ENCODE data around the gene C1GALT1. TPM values are rescaled to one million over a fixed set of nuclear protein-coding genes. Genes with fewer than 3 reads are reported as not detected.

The C1GALT1 gene
- total RNA-seq, 1 experiment from 2014 or later = 81.5 TPM

- Histone ChIP-seq H3K18ac (ENCODE audit: insufficient read length, low read depth, low read length) (no peak overlapping the region), H3K27ac (ENCODE audit: insufficient read length, low read depth, low read length) (no peak overlapping the region), H2AFZ (ENCODE audit: low read length) (no peak overlapping the region), H3K23ac (ENCODE audit: insufficient read length, low read depth, low read length) (no peak overlapping the region), H2BK120ac (ENCODE audit: low read depth, low read length, poor library complexity, severe bottlenecking) (no peak overlapping the region), H3T11ph (ENCODE audit: low read length) (no peak overlapping the region), H2AK5ac (ENCODE audit: insufficient read length, low read length) (no peak overlapping the region), H3K27me3 (ENCODE audit: insufficient read depth, low read length) (no peaks in the 10 kb centered on the region), H3K4ac (ENCODE audit: low read depth, low read length) (no peak overlapping the region), H2BK15ac (ENCODE audit: low read depth, low read length) (no peak overlapping the region), H3K4me1 (ENCODE audit: insufficient read depth, low read length) (0 out of 2 replicates have a peak, but pooled peaks cover 1% of the 10 kb centered on the region), H3K14ac (ENCODE audit: insufficient read depth, low read length) (no peak overlapping the region), H4K20me1 (ENCODE audit: control insufficient read depth, insufficient read depth, insufficient read length) (no peaks in the 10 kb centered on the region), H3K56ac (ENCODE audit: insufficient read length, low read depth, low read length) (no peak overlapping the region), H4K5ac (ENCODE audit: insufficient read length, low read depth, low read length) (no peak overlapping the region), H2BK20ac (ENCODE audit: low read depth, low read length, poor library complexity, severe bottlenecking) (no peak overlapping the region), H2BK12ac (ENCODE audit: insufficient read length, low read depth, low read length) (no peak overlapping the region), H3K9ac (ENCODE audit: extremely low read depth, insufficient read length, low read length) (no peak overlapping the region), H3K79me1 (ENCODE audit: insufficient read depth, low read depth, low read length, poor library complexity, severe bottlenecking) (no peaks in the 10 kb centered on the region), H3K9me3 (ENCODE audit: control insufficient read depth, low read depth, low read length) (no peaks in the 10 kb centered on the region), H3K79me2 (ENCODE audit: insufficient read depth, low read length) (no peaks in the 10 kb centered on the region), H2BK5ac (ENCODE audit: insufficient read length, low read length) (no peak overlapping the region), H3K4me2 (ENCODE audit: insufficient read depth, insufficient read length, low read length) (no peak overlapping the region), H4K8ac (replicated peaks; ENCODE audit: insufficient read length, low read depth, low read length) (no peak overlapping the region), H4K91ac (ENCODE audit: insufficient read length, low read depth, low read length) (no peak overlapping the region), H3K23me2 (ENCODE audit: insufficient read length, low read depth, low read length, poor library complexity, severe bottlenecking) (no peaks in the 10 kb centered on the region)
- peaks cover 9 to 31% of the 10 kb centered on the region in 2 experiments for H3K4me1 Mint-ChIP-seq
- no peak overlapping the region for H3K27ac Mint-ChIP-seq
- peaks cover 1% of the 10 kb centered on the region for H3K27me3 Mint-ChIP-seq (ENCODE audit: low read depth)
- H3K4me3 Mint-ChIP-seq = no peak overlapping the region
- TF ChIP-seq CTCF (conservative IDR thresholded peaks at IDR 0.05) = no peak
- H3K36me3 Mint-ChIP-seq (ENCODE audit: insufficient read depth in 1 of 3, low read depth in 3 of 3) = peaks cover 4 to 14% (median 5%) of the 10 kb centered on the region in 3 experiments; a peak in 6 of 7 replicates
- no peaks in the 10 kb centered on the region; a peak in 1 of 5 replicates for H3K9me3 Mint-ChIP-seq
- DNase-seq = no peak
Measured at GRCh38 chr7:7261863-7262262, 79.5 kb downstream of the C1GALT1 start.
